ENCODE data around the gene AXIN1. TPM values are rescaled to one million over a fixed set of nuclear protein-coding genes. Genes with fewer than 3 reads are reported as not detected.
A peak's percentile ranks its signal among the peaks of the same experiment; 100 is the strongest.

AXIN1 gene
- total and polyA plus RNA-seq, 9 of the 15 experiments (the other 6 are each of a cell fraction or from before 2014, with no cell fraction given): 0.42 to 58.0 (median 25.9) TPM

DNA sequence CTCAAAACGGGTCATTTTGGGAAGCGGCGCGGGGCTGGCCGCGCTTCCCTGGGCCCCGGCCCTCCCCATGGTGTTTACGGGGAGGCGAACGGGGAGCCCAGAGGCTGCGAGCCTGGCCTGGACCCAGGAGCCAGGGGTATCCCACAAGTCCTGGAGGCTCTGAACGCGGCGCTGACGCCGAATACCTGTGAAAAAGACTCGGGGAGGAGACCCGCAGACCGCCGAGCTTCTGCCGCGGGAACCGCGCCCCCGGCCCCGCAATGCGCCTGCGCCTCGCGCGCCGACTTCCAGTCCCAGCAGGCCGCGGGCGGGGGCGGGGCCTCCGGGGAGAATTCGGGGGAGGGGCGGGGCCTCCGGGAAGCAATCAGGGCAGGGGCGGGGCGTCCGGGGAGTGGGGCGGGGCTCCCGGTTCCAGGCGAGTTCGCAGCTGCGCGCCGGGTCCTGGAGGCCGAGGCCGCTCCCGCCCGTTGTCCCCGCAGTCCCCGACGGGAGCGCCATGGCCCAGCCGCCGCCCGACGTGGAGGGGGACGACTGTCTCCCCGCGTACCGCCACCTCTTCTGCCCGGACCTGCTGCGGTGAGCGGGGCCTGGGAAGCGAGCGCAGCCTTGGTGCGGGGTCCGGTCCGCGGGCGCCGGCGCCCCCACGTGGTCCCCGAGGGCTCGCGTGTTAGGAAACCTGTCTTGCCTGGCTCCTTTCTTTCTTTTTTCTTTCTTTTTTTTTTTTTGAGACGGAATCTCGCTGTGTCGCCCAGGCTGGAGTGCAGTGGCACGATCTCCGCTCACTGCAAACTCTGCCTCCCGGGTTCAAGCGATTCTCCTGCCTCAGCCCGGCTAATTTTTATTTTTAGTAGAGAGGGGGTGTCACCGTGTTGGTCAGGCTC lies 49.2 kb upstream of the AXIN1 start, which contains the start of gene DECR2 (continued):
- TF ChIP-seq, protein P1, sequence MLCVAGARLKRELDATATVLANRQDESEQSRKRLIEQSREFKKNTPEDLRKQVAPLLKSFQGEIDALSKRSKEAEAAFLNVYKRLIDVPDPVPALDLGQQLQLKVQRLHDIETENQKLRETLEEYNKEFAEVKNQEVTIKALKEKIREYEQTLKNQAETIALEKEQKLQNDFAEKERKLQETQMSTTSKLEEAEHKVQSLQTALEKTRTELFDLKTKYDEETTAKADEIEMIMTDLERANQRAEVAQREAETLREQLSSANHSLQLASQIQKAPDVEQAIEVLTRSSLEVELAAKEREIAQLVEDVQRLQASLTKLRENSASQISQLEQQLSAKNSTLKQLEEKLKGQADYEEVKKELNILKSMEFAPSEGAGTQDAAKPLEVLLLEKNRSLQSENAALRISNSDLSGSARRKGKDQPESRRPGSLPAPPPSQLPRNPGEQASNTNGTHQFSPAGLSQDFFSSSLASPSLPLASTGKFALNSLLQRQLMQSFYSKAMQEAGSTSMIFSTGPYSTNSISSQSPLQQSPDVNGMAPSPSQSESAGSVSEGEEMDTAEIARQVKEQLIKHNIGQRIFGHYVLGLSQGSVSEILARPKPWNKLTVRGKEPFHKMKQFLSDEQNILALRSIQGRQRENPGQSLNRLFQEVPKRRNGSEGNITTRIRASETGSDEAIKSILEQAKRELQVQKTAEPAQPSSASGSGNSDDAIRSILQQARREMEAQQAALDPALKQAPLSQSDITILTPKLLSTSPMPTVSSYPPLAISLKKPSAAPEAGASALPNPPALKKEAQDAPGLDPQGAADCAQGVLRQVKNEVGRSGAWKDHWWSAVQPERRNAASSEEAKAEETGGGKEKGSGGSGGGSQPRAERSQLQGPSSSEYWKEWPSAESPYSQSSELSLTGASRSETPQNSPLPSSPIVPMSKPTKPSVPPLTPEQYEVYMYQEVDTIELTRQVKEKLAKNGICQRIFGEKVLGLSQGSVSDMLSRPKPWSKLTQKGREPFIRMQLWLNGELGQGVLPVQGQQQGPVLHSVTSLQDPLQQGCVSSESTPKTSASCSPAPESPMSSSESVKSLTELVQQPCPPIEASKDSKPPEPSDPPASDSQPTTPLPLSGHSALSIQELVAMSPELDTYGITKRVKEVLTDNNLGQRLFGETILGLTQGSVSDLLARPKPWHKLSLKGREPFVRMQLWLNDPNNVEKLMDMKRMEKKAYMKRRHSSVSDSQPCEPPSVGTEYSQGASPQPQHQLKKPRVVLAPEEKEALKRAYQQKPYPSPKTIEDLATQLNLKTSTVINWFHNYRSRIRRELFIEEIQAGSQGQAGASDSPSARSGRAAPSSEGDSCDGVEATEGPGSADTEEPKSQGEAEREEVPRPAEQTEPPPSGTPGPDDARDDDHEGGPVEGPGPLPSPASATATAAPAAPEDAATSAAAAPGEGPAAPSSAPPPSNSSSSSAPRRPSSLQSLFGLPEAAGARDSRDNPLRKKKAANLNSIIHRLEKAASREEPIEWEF (CRISPR knock-in tag; IDR thresholded peaks at IDR 0.05): no peak
- TF ChIP-seq ZNF589 (CRISPR knock-in tag; IDR thresholded peaks at IDR 0.05; ENCODE audit: low read depth) (no peak), ZBED1 (IDR thresholded peaks at IDR 0.05) (no peak), ZNF140 (CRISPR knock-in tag; IDR thresholded peaks at IDR 0.05) (no peak), CXXC5 (CRISPR knock-in tag; IDR thresholded peaks at IDR 0.05) (peak; percentile 81), POLR2H (tag; IDR thresholded peaks at IDR 0.05; ENCODE audit: low read depth) (peak; percentile 73; the same call in 1 of the 2 replicates), RNF2 (IDR thresholded peaks at IDR 0.05) (no peak), CCAR2 (IDR thresholded peaks at IDR 0.05; ENCODE audit: low read depth, low read length) (no peak)
- TF ChIP-seq, protein P2, sequence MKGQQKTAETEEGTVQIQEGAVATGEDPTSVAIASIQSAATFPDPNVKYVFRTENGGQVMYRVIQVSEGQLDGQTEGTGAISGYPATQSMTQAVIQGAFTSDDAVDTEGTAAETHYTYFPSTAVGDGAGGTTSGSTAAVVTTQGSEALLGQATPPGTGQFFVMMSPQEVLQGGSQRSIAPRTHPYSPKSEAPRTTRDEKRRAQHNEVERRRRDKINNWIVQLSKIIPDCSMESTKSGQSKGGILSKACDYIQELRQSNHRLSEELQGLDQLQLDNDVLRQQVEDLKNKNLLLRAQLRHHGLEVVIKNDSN (CRISPR knock-in tag; IDR thresholded peaks at IDR 0.05): peak; percentile 79
- TF ChIP-seq, protein P3, sequence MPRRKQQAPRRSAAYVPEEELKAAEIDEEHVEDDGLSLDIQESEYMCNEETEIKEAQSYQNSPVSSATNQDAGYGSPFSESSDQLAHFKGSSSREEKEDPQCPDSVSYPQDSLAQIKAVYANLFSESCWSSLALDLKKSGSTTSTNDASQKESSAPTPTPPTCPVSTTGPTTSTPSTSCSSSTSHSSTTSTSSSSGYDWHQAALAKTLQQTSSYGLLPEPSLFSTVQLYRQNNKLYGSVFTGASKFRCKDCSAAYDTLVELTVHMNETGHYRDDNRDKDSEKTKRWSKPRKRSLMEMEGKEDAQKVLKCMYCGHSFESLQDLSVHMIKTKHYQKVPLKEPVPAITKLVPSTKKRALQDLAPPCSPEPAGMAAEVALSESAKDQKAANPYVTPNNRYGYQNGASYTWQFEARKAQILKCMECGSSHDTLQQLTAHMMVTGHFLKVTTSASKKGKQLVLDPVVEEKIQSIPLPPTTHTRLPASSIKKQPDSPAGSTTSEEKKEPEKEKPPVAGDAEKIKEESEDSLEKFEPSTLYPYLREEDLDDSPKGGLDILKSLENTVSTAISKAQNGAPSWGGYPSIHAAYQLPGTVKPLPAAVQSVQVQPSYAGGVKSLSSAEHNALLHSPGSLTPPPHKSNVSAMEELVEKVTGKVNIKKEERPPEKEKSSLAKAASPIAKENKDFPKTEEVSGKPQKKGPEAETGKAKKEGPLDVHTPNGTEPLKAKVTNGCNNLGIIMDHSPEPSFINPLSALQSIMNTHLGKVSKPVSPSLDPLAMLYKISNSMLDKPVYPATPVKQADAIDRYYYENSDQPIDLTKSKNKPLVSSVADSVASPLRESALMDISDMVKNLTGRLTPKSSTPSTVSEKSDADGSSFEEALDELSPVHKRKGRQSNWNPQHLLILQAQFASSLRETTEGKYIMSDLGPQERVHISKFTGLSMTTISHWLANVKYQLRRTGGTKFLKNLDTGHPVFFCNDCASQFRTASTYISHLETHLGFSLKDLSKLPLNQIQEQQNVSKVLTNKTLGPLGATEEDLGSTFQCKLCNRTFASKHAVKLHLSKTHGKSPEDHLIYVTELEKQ (CRISPR knock-in tag; IDR thresholded peaks at IDR 0.05): no peak
- TF ChIP-seq, protein P4, sequence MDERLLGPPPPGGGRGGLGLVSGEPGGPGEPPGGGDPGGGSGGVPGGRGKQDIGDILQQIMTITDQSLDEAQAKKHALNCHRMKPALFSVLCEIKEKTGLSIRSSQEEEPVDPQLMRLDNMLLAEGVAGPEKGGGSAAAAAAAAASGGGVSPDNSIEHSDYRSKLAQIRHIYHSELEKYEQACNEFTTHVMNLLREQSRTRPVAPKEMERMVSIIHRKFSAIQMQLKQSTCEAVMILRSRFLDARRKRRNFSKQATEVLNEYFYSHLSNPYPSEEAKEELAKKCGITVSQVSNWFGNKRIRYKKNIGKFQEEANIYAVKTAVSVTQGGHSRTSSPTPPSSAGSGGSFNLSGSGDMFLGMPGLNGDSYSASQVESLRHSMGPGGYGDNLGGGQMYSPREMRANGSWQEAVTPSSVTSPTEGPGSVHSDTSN (CRISPR knock-in tag; IDR thresholded peaks at IDR 0.05; ENCODE audit: low read depth): no peak
- TF ChIP-seq, protein P4 (tag; conservative IDR thresholded peaks at IDR 0.05; ENCODE audit: low read depth): no peak
- TF ChIP-seq, protein P5, sequence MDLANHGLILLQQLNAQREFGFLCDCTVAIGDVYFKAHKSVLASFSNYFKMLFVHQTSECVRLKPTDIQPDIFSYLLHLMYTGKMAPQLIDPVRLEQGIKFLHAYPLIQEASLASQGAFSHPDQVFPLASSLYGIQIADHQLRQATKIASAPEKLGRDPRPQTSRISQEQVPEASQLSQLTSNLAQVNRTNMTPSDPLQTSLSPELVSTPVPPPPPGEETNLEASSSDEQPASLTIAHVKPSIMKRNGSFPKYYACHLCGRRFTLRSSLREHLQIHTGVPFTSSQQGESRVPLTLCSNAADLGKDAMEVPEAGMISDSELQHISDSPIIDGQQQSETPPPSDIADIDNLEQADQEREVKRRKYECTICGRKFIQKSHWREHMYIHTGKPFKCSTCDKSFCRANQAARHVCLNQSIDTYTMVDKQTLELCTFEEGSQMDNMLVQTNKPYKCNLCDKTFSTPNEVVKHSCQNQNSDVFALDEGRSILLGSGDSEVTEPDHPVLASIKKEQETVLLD (IDR thresholded peaks at IDR 0.05): no peak

Measured in K562 (cell line).